ENCODE results near the gene C21orf58.

DNA sequence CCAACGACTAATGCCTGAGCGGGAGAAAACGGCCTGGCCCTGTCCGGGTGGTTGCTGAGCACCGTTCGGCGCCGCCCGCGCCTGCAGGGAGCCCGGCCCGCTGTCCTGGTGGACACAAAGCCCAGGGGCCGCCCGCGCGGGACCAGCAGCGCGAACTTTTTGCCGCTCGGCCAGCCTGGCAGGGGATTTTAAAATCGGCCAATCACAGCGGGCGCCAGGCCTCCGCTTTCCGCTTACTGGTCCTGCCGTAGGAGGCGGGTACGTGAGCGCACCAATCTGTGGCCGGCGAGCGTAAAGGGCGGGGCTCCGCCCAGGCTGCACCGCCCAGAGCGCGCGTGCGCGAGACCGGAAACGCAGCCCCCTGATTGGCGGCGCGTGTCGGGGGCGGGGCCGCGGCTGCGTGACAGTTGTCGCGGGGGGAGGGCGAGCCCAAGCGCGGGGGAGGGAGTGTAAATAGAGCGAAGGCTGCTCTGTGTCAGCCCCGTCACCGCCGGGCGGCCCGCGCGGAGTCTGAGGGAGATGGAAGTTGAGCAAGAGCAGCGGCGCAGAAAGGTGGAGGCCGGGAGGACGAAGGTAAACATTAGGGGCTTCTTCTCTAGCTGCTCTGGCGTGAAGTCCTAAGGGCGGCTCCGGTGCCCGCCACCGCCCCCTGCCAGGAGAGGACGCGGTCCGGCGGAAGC is at the start of gene C21orf58, which contains the start of gene PCNT:
- TF ChIP-seq POLR2AphosphoS5 (IDR thresholded peaks at IDR 0.05): peak; percentile 43 to 58
- TF ChIP-seq, protein P1, sequence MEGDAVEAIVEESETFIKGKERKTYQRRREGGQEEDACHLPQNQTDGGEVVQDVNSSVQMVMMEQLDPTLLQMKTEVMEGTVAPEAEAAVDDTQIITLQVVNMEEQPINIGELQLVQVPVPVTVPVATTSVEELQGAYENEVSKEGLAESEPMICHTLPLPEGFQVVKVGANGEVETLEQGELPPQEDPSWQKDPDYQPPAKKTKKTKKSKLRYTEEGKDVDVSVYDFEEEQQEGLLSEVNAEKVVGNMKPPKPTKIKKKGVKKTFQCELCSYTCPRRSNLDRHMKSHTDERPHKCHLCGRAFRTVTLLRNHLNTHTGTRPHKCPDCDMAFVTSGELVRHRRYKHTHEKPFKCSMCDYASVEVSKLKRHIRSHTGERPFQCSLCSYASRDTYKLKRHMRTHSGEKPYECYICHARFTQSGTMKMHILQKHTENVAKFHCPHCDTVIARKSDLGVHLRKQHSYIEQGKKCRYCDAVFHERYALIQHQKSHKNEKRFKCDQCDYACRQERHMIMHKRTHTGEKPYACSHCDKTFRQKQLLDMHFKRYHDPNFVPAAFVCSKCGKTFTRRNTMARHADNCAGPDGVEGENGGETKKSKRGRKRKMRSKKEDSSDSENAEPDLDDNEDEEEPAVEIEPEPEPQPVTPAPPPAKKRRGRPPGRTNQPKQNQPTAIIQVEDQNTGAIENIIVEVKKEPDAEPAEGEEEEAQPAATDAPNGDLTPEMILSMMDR (IDR thresholded peaks at IDR 0.05): peak in 1 of 6 experiments; percentile 15

Data from upper lobe of left lung (tissue), 4 donors.